CD4-positive, alpha-beta T cell (primary cell): ENCODE measurements around the gene PRKAR1A. TPM values are rescaled to one million over a fixed set of nuclear protein-coding genes. Genes with fewer than 3 reads are reported as not detected.
A peak's percentile ranks its signal among the peaks of the same experiment; 100 is the strongest.
"Not testable (repeated sequence)": the region's sequence is repeated elsewhere in the genome, so short reads cannot be mapped to it uniquely, and the experiment has no call there.

Experiments used
- ATAC-seq: fragments of 200-7000 bp; cut with Tn5 transposase; one replicate; pipeline ENCODE4 v1.10.0; 2022; ENCODE audit warnings: mild to moderate bottlenecking; ENCODE audit not compliant: poor library complexity
- CTCF ChIA-PET: fragments of 350-600 bp; sonication (Branson Sonifier 250); formaldehyde crosslinking; loops from one replicate; lab custom pipeline; 2021; ENCODE audit warnings: antibody characterized with exemption, inconsistent platforms; lab: Charles Lee
- POLR2A ChIA-PET: fragments of 350-600 bp; sonication (Branson Sonifier 250); formaldehyde crosslinking; loops from one replicate; lab custom pipeline; 2021; ENCODE audit warnings: antibody characterized with exemption, inconsistent platforms; lab: Charles Lee
- DNase-seq, 14 experiments: peaks; one replicate each; pipeline ENCODE4 v3.0.0-alpha.2; 2013 to 2020; ENCODE audit warnings: mixed read lengths in 2 of 14
- H3K27ac ChIP-seq, 2 donors: one replicate each; pipeline versions ENCODE4 v1.5.1 to v1.7.0; 2013; ENCODE audit warnings: low read length in 2 of 2, low read depth in 1 of 2, mild to moderate bottlenecking in 1 of 2
- H3K27me3 ChIP-seq, 2 experiments: 1 replicate in 1 of 2; 2 replicates in 1 of 2; pipeline versions ENCODE4 v1.6.1 to v1.7.0; 2013; ENCODE audit warnings: low read length in 2 of 2, control low read depth in 1 of 2, mild to moderate bottlenecking in 1 of 2, moderate library complexity in 1 of 2; ENCODE audit not compliant: insufficient read depth in 2 of 2, control insufficient read depth in 1 of 2
- H3K36me3 ChIP-seq: one replicate; pipeline ENCODE4 v1.6.1; 2013; ENCODE audit warnings: low read length, control low read depth; ENCODE audit not compliant: insufficient read depth
- H3K4me1 ChIP-seq: one replicate; pipeline ENCODE4 v1.6.1; 2013; ENCODE audit warnings: low read length, control low read depth; ENCODE audit not compliant: insufficient read depth
- H3K4me3 ChIP-seq: one replicate; pipeline ENCODE4 v1.5.1; 2013; ENCODE audit warnings: mild to moderate bottlenecking, low read length, moderate library complexity
- H3K9me3 ChIP-seq, 2 experiments: 1 replicate in 1 of 2; 2 replicates in 1 of 2; pipeline versions ENCODE4 v1.6.1 to v1.7.0; 2013; ENCODE audit warnings: low read length in 2 of 2, mild to moderate bottlenecking in 2 of 2, control low read depth in 1 of 2, moderate library complexity in 1 of 2; ENCODE audit not compliant: control insufficient read depth in 1 of 2, insufficient read depth in 1 of 2
- H3K27ac Mint-ChIP-seq: one replicate; pipeline ENCODE4 v1.8.0; 2020; ENCODE audit warnings: mixed read lengths
- H3K27me3 Mint-ChIP-seq: one replicate; pipeline ENCODE4 v1.8.0; 2021; ENCODE audit warnings: mixed read lengths
- H3K36me3 Mint-ChIP-seq: one replicate; pipeline ENCODE4 v1.8.0; 2021; ENCODE audit warnings: low read depth, mixed read lengths
- H3K4me1 Mint-ChIP-seq: one replicate; pipeline ENCODE4 v1.8.0; 2021; ENCODE audit warnings: low read depth, mixed read lengths
- H3K4me3 Mint-ChIP-seq: one replicate; pipeline ENCODE4 v1.8.0; 2020; ENCODE audit warnings: mild to moderate bottlenecking, mixed read lengths
- H3K9me3 Mint-ChIP-seq: one replicate; pipeline ENCODE4 v1.8.0; 2020; ENCODE audit warnings: mixed read lengths
- intact Hi-C, 2 experiments: fragments of 100-400 bp; cut with DNase I in 1 of 2; cut with micrococcal nuclease in 1 of 2; formaldehyde crosslinking; loops; one replicate each; pipeline versions ENCODE4 v1.15.1 to v1.9.0; 2023 to 2025; cut with DNase I, micrococcal nuclease
- total RNA-seq, 174 experiments: library from RNA in 2 of 174; stranded (reverse) in 2 of 174; gene quantifications; one replicate each; pipeline ENCODE4 v1.2.3 and lab custom pipeline; 2021 to 2026
- TF ChIP-seq, protein P1 (sequence below): fragments of 200-600 bp; IDR thresholded peaks from one replicate; pipeline ENCODE4 v1.8.0; 2022; ENCODE audit warnings: antibody characterized with exemption, mild to moderate bottlenecking

PRKAR1A gene
- total RNA-seq, 2 experiments from 2014 or later = 88.8 to 89.1 TPM

DNA sequence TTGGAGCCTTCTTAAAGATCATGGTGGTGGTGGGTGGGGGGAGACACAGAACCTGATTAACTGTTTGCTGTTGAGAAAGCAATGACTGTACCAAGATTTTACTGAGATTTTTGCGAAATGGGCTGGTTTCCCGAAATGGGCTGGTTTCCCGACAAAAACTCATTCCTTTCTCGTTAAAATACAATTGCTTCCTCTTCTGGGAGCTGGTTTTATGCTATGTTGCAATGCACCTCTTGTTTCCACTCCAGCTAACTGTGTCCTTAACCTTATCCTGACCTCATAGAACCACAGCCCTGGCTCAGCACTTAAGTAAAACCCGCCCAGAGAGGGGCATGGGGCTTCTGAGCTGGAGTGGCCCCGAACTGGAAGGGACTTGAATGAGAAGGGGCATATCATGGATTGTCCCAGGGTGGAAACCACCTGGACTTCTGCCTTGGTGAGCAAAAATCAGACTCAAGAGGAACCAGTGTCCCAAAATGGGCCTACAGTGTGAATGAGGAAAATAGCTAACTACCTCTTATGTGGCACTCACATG lies 68.1 kb downstream of the PRKAR1A start:
- intact Hi-C loops = no loop called here
- Histone ChIP-seq H3K27ac (no peak overlapping the region), H3K4me1 (no peaks in the 10 kb centered on the region), H3K9me3 (no peaks in the 10 kb centered on the region), H3K36me3 (no peaks in the 10 kb centered on the region), H3K27me3 (no peaks in the 10 kb centered on the region), H3K4me3 (no peak overlapping the region)
- Mint-ChIP-seq H3K27me3 (peaks cover 27% of the 10 kb centered on the region), H3K27ac (no peak overlapping the region), H3K4me3 (no peak overlapping the region), H3K9me3 (no peaks in the 10 kb centered on the region), H3K4me1 (no peaks in the 10 kb centered on the region), H3K36me3 (no peaks in the 10 kb centered on the region)
- POLR2A ChIA-PET = no interaction called here
- DNase-seq = peak in 1 of 14 experiments; percentile 6
- CTCF ChIA-PET = no interaction called here
- TF ChIP-seq, protein P1, sequence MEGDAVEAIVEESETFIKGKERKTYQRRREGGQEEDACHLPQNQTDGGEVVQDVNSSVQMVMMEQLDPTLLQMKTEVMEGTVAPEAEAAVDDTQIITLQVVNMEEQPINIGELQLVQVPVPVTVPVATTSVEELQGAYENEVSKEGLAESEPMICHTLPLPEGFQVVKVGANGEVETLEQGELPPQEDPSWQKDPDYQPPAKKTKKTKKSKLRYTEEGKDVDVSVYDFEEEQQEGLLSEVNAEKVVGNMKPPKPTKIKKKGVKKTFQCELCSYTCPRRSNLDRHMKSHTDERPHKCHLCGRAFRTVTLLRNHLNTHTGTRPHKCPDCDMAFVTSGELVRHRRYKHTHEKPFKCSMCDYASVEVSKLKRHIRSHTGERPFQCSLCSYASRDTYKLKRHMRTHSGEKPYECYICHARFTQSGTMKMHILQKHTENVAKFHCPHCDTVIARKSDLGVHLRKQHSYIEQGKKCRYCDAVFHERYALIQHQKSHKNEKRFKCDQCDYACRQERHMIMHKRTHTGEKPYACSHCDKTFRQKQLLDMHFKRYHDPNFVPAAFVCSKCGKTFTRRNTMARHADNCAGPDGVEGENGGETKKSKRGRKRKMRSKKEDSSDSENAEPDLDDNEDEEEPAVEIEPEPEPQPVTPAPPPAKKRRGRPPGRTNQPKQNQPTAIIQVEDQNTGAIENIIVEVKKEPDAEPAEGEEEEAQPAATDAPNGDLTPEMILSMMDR = no peak
- ATAC-seq = no peak

GRCh38 chr17:68581863-68582645 lies 69.8 kb downstream of the PRKAR1A start:
- Histone ChIP-seq H3K4me3 (no peak overlapping the region), H3K27me3 (no peaks in the 10 kb centered on the region), H3K27ac (no peak overlapping the region), H3K36me3 (no peaks in the 10 kb centered on the region), H3K4me1 (no peaks in the 10 kb centered on the region), H3K9me3 (no peaks in the 10 kb centered on the region)
- CTCF ChIA-PET = no interaction called here
- intact Hi-C loops = no loop called here
- Mint-ChIP-seq H3K36me3 (no peaks in the 10 kb centered on the region), H3K27ac (no peak overlapping the region), H3K9me3 (no peaks in the 10 kb centered on the region), H3K4me3 (no peak overlapping the region), H3K4me1 (no peaks in the 10 kb centered on the region), H3K27me3 (peaks cover 27% of the 10 kb centered on the region)
- ATAC-seq (no peak), DNase-seq (no peak)
- TF ChIP-seq, protein P1 = no peak
- POLR2A ChIA-PET = no interaction called here

GRCh38 chr17:68582867-68583266 lies 70.6 kb downstream of the PRKAR1A start:
- H3K27ac Mint-ChIP-seq, H3K27me3 ChIP-seq, H3K27ac ChIP-seq, intact Hi-C loops, H3K4me1 ChIP-seq, H3K4me3 ChIP-seq, H3K36me3 ChIP-seq, ATAC-seq, H3K9me3 ChIP-seq, H3K4me3 Mint-ChIP-seq, H3K9me3 Mint-ChIP-seq, H3K36me3 Mint-ChIP-seq, H3K4me1 Mint-ChIP-seq, CTCF ChIA-PET, POLR2A ChIA-PET, DNase-seq: not testable (repeated sequence)
- peaks cover 30% of the 10 kb centered on the region for H3K27me3 Mint-ChIP-seq
